GM19395 (cell line): ENCODE measurements around the gene SLC39A13.
A peak's percentile ranks its signal among the peaks of the same experiment; 100 is the strongest.

Experiments
- ATAC-seq: cut with Tn5 transposase; IDR thresholded peaks from one replicate; pipeline ENCODE4 v1.9.1; 2021; ENCODE audit warnings: mild to moderate bottlenecking, moderate library complexity; ENCODE audit not compliant: unreplicated experiment

SLC39A13 gene

GRCh38 chr11:47407746-47408590 lies at the start of gene SLC39A13:
Gene SLC39A13 (plus strand): TSS chr11:47408590. CDS start chr11:47410095, 1,505 bp downstream.
- peak; percentile 84 for ATAC-seq

- no peak for ATAC-seq
Measured at GRCh38 chr11:47358731-47359051, 49.7 kb upstream of the SLC39A13 start.

GRCh38 chr11:47359162-47359561 lies 49.2 kb upstream of the SLC39A13 start:
- no peak for ATAC-seq

GRCh38 chr11:47359586-47359985 lies 48.8 kb upstream of the SLC39A13 start:
- ATAC-seq: no peak

GRCh38 chr11:47360341-47360740 lies 48.0 kb upstream of the SLC39A13 start:
- ATAC-seq: no peak

- ATAC-seq: no peak
Measured at GRCh38 chr11:47361419-47361818, 47.0 kb upstream of the SLC39A13 start.

GRCh38 chr11:47366020-47366490 lies 42.3 kb upstream of the SLC39A13 start:
- ATAC-seq: no peak

GRCh38 chr11:47369676-47370075 lies 38.7 kb upstream of the SLC39A13 start:
- ATAC-seq: no peak

- no peak for ATAC-seq
Measured at GRCh38 chr11:47372422-47372821, 36.0 kb upstream of the SLC39A13 start.

- no peak for ATAC-seq
Measured at GRCh38 chr11:47373876-47374719, 34.3 kb upstream of the SLC39A13 start.

GRCh38 chr11:47374720-47375019 lies 33.7 kb upstream of the SLC39A13 start:
- no peak for ATAC-seq

- no peak for ATAC-seq
Measured at GRCh38 chr11:47375020-47375419, 33.4 kb upstream of the SLC39A13 start.

- ATAC-seq: no peak
Measured at GRCh38 chr11:47375546-47376085, 32.8 kb upstream of the SLC39A13 start.

GRCh38 chr11:47376107-47376524 lies 32.3 kb upstream of the SLC39A13 start:
- ATAC-seq: no peak

- ATAC-seq: peak; percentile 50
Measured at GRCh38 chr11:47376525-47377371, 31.6 kb upstream of the SLC39A13 start.

GRCh38 chr11:47377571-47378009 lies 30.8 kb upstream of the SLC39A13 start:
- ATAC-seq: no peak

- ATAC-seq: peak; percentile 83
Measured at GRCh38 chr11:47378010-47378835, 30.2 kb upstream of the SLC39A13 start, which contains the start of gene SPI1. Gene SPI1 (minus strand): TSS chr11:47378547. CDS start chr11:47378353, 194 bp downstream.

- peak; percentile 11 for ATAC-seq
Measured at GRCh38 chr11:47378836-47379170, 29.6 kb upstream of the SLC39A13 start.

GRCh38 chr11:47379317-47379716 lies 29.1 kb upstream of the SLC39A13 start:
- ATAC-seq: no peak

GRCh38 chr11:47380078-47380477 lies 28.3 kb upstream of the SLC39A13 start:
- ATAC-seq: no peak
